ENCODE measurements around the gene CRYBG2.
A peak's percentile ranks its signal among the peaks of the same experiment; 100 is the strongest.
"Not testable (repeated sequence)": the region's sequence is repeated elsewhere in the genome, so short reads cannot be mapped to it uniquely, and the experiment has no call there.

CRYBG2 gene

GRCh38 chr1:26375081-26375480, 21.2 kb upstream of the CRYBG2 start:
- Mint-ChIP-seq H3K9me3 (peaks cover 5% of the 10 kb centered on the region), H3K27me3 (no peaks in the 10 kb centered on the region), H3K4me3 (peak overlapping the region; percentile 42), H3K4me1 (ENCODE audit: low read depth) (peaks cover 96% of the 10 kb centered on the region), H3K36me3 (ENCODE audit: low read depth) (peaks cover 5% of the 10 kb centered on the region), H3K27ac (peak overlapping the region; percentile 78)

GRCh38 chr1:26374361-26374760, 20.4 kb upstream of the CRYBG2 start:
- not testable (repeated sequence) for H3K36me3 Mint-ChIP-seq (ENCODE audit: low read depth); H3K9me3 Mint-ChIP-seq; H3K27me3 Mint-ChIP-seq
- H3K4me1 Mint-ChIP-seq (ENCODE audit: low read depth): peaks cover 98% of the 10 kb centered on the region
- peak overlapping the region; percentile 51 for H3K4me3 Mint-ChIP-seq
- peak overlapping the region; percentile 78 for H3K27ac Mint-ChIP-seq

- peaks cover 5% of the 10 kb centered on the region for H3K9me3 Mint-ChIP-seq
- no peaks in the 10 kb centered on the region for H3K27me3 Mint-ChIP-seq
- H3K4me3 Mint-ChIP-seq: peak overlapping the region; percentile 51
- H3K27ac Mint-ChIP-seq: peak overlapping the region; percentile 78
- peaks cover 5% of the 10 kb centered on the region for H3K36me3 Mint-ChIP-seq (ENCODE audit: low read depth)
- H3K4me1 Mint-ChIP-seq (ENCODE audit: low read depth): peaks cover 92% of the 10 kb centered on the region
Observed at GRCh38 chr1:26373789-26374188, 19.9 kb upstream of the CRYBG2 start.

GRCh38 chr1:26373281-26373680, 19.4 kb upstream of the CRYBG2 start:
- Mint-ChIP-seq H3K9me3 (peaks cover 5% of the 10 kb centered on the region), H3K27ac (peak overlapping the region; percentile 78), H3K4me3 (peak overlapping the region; percentile 51), H3K27me3 (no peaks in the 10 kb centered on the region), H3K36me3 (ENCODE audit: low read depth) (peaks cover 5% of the 10 kb centered on the region), H3K4me1 (ENCODE audit: low read depth) (peaks cover 87% of the 10 kb centered on the region)

GRCh38 chr1:26372611-26373010, 18.7 kb upstream of the CRYBG2 start, which contains the start of gene ZNF683:
TSS of gene ZNF683 (minus strand) at chr1:26372750. CDS start at chr1:26368571, 4,179 bp downstream.
- H3K27me3 Mint-ChIP-seq; H3K9me3 Mint-ChIP-seq; H3K36me3 Mint-ChIP-seq (ENCODE audit: low read depth): not testable (repeated sequence)
- peak within 1 kb of the TSS; percentile 78 for H3K27ac Mint-ChIP-seq
- peaks cover 80% of the 10 kb centered on the region for H3K4me1 Mint-ChIP-seq (ENCODE audit: low read depth)
- peak within 1 kb of the TSS; percentile 51 for H3K4me3 Mint-ChIP-seq

- Mint-ChIP-seq H3K4me1 (ENCODE audit: low read depth) (peaks cover 74% of the 10 kb centered on the region), H3K27me3 (no peaks in the 10 kb centered on the region), H3K27ac (peak overlapping the region; percentile 28), H3K4me3 (no peak overlapping the region), H3K9me3 (peaks cover 5% of the 10 kb centered on the region), H3K36me3 (ENCODE audit: low read depth) (peaks cover 5% of the 10 kb centered on the region)
Observed at GRCh38 chr1:26372039-26372438, 18.1 kb upstream of the CRYBG2 start.

- H3K27ac Mint-ChIP-seq: peak overlapping the region; percentile 60
- peak overlapping the region; percentile 63 for H3K4me3 Mint-ChIP-seq
- H3K36me3 Mint-ChIP-seq (ENCODE audit: low read depth): peaks cover 5% of the 10 kb centered on the region
Observed at GRCh38 chr1:26370591-26371382, 16.9 kb upstream of the CRYBG2 start.

GRCh38 chr1:26368486-26368885, 14.6 kb upstream of the CRYBG2 start:
- Mint-ChIP-seq H3K27ac (no peak overlapping the region), H3K27me3 (no peaks in the 10 kb centered on the region), H3K36me3 (ENCODE audit: low read depth) (peaks cover 5% of the 10 kb centered on the region), H3K4me3 (no peak overlapping the region), H3K9me3 (no peaks in the 10 kb centered on the region), H3K4me1 (ENCODE audit: low read depth) (peaks cover 53% of the 10 kb centered on the region)

More at GRCh38 chr1:26370591-26371382, 16.9 kb upstream of the CRYBG2 start:
- Mint-ChIP-seq H3K9me3 (no peaks in the 10 kb centered on the region), H3K4me1 (ENCODE audit: low read depth) (peaks cover 62% of the 10 kb centered on the region), H3K27me3 (no peaks in the 10 kb centered on the region)

- H3K27me3 Mint-ChIP-seq: no peaks in the 10 kb centered on the region
- no peak overlapping the region for H3K27ac Mint-ChIP-seq
- H3K4me3 Mint-ChIP-seq: no peak overlapping the region
- peaks cover 5% of the 10 kb centered on the region for H3K36me3 Mint-ChIP-seq (ENCODE audit: low read depth)
- no peaks in the 10 kb centered on the region for H3K9me3 Mint-ChIP-seq
- peaks cover 53% of the 10 kb centered on the region for H3K4me1 Mint-ChIP-seq (ENCODE audit: low read depth)
Observed at GRCh38 chr1:26368006-26368405, 14.1 kb upstream of the CRYBG2 start.

GRCh38 chr1:26367441-26367840, 13.5 kb upstream of the CRYBG2 start:
- H3K4me3 Mint-ChIP-seq: no peak overlapping the region
- H3K27ac Mint-ChIP-seq: no peak overlapping the region
- no peaks in the 10 kb centered on the region for H3K9me3 Mint-ChIP-seq
- peaks cover 51% of the 10 kb centered on the region for H3K4me1 Mint-ChIP-seq (ENCODE audit: low read depth)
- no peaks in the 10 kb centered on the region for H3K27me3 Mint-ChIP-seq
- H3K36me3 Mint-ChIP-seq (ENCODE audit: low read depth): peaks cover 5% of the 10 kb centered on the region

- Mint-ChIP-seq H3K27ac (no peak overlapping the region), H3K4me3 (no peak overlapping the region), H3K9me3 (no peaks in the 10 kb centered on the region), H3K4me1 (ENCODE audit: low read depth) (peaks cover 34% of the 10 kb centered on the region), H3K27me3 (peaks cover 7% of the 10 kb centered on the region), H3K36me3 (ENCODE audit: low read depth) (no peaks in the 10 kb centered on the region)
Observed at GRCh38 chr1:26364956-26365355, 11.0 kb upstream of the CRYBG2 start.

- peaks cover 15% of the 10 kb centered on the region for H3K27me3 Mint-ChIP-seq
- H3K27ac Mint-ChIP-seq: peak overlapping the region; percentile 31
- no peak overlapping the region for H3K4me3 Mint-ChIP-seq
- H3K4me1 Mint-ChIP-seq (ENCODE audit: low read depth): peaks cover 42% of the 10 kb centered on the region
- no peaks in the 10 kb centered on the region for H3K36me3 Mint-ChIP-seq (ENCODE audit: low read depth)
- no peaks in the 10 kb centered on the region for H3K9me3 Mint-ChIP-seq
Observed at GRCh38 chr1:26363549-26364448, 9.9 kb upstream of the CRYBG2 start.

GRCh38 chr1:26362331-26362730, 8.4 kb upstream of the CRYBG2 start:
- no peak overlapping the region for H3K4me3 Mint-ChIP-seq
- H3K27ac Mint-ChIP-seq: no peak overlapping the region
- H3K27me3 Mint-ChIP-seq: peaks cover 15% of the 10 kb centered on the region
- H3K36me3 Mint-ChIP-seq (ENCODE audit: low read depth): no peaks in the 10 kb centered on the region
- H3K4me1 Mint-ChIP-seq (ENCODE audit: low read depth): peaks cover 46% of the 10 kb centered on the region
- H3K9me3 Mint-ChIP-seq: no peaks in the 10 kb centered on the region

- Mint-ChIP-seq H3K27me3 (peaks cover 15% of the 10 kb centered on the region), H3K9me3 (no peaks in the 10 kb centered on the region), H3K36me3 (ENCODE audit: low read depth) (no peaks in the 10 kb centered on the region), H3K4me3 (no peak overlapping the region), H3K4me1 (ENCODE audit: low read depth) (peaks cover 46% of the 10 kb centered on the region), H3K27ac (no peak overlapping the region)
Observed at GRCh38 chr1:26361605-26362122, 7.7 kb upstream of the CRYBG2 start.

Measured in stimulated activated naive CD8-positive, alpha-beta T cell treated with anti-CD3 and anti-CD28 coated beads, Interleukin-15, Interleukin-2, amounts not matched to agents 100 ng/mL and 50 ng/mL, for 24 hours (primary cell).